ENCODE results near the gene CCDC8.
"Not testable (repeated sequence)": the region's sequence is repeated elsewhere in the genome, so short reads cannot be mapped to it uniquely, and the experiment has no call there.

The CCDC8 gene

GRCh38 chr19:46413262-46414031, at the start of gene CCDC8:
TSS of gene CCDC8 (minus strand) at chr19:46413564. CDS start at chr19:46412810, 754 bp downstream.
- peak; percentile 91 for DNase-seq

- DNase-seq = no peak
Measured at GRCh38 chr19:46461537-46461936, 48.2 kb upstream of the CCDC8 start.

- no peak for DNase-seq
Measured at GRCh38 chr19:46460981-46461380, 47.6 kb upstream of the CCDC8 start.

- no peak for DNase-seq
Measured at GRCh38 chr19:46460055-46460454, 46.7 kb upstream of the CCDC8 start.

GRCh38 chr19:46456930-46457329, 43.6 kb upstream of the CCDC8 start:
- DNase-seq = no peak

GRCh38 chr19:46454244-46454643, 40.9 kb upstream of the CCDC8 start:
- no peak for DNase-seq

- no peak for DNase-seq
Measured at GRCh38 chr19:46453661-46454060, 40.3 kb upstream of the CCDC8 start.

- no peak for DNase-seq
Measured at GRCh38 chr19:46452186-46452585, 38.8 kb upstream of the CCDC8 start.

- no peak for DNase-seq
Measured at GRCh38 chr19:46451352-46451751, 38.0 kb upstream of the CCDC8 start.

GRCh38 chr19:46450737-46451136, 37.4 kb upstream of the CCDC8 start:
- no peak for DNase-seq

GRCh38 chr19:46449228-46449627, 35.9 kb upstream of the CCDC8 start:
- no peak for DNase-seq

GRCh38 chr19:46448601-46449000, 35.2 kb upstream of the CCDC8 start:
- DNase-seq = no peak

- DNase-seq = no peak
Measured at GRCh38 chr19:46447824-46448223, 34.5 kb upstream of the CCDC8 start.

- DNase-seq = no peak
Measured at GRCh38 chr19:46447006-46447405, 33.6 kb upstream of the CCDC8 start.

GRCh38 chr19:46446021-46446420, 32.7 kb upstream of the CCDC8 start:
- DNase-seq = no peak

GRCh38 chr19:46442808-46443450, 29.6 kb upstream of the CCDC8 start:
- DNase-seq = no peak

GRCh38 chr19:46441866-46442265, 28.5 kb upstream of the CCDC8 start:
- DNase-seq = no peak

- DNase-seq = not testable (repeated sequence)
Measured at GRCh38 chr19:46435689-46436088, 22.3 kb upstream of the CCDC8 start.

GRCh38 chr19:46435009-46435408, 21.6 kb upstream of the CCDC8 start:
- no peak for DNase-seq

GRCh38 chr19:46433470-46433869, 20.1 kb upstream of the CCDC8 start:
- not testable (repeated sequence) for DNase-seq

- DNase-seq = no peak
Measured at GRCh38 chr19:46431824-46432223, 18.5 kb upstream of the CCDC8 start.

GRCh38 chr19:46429999-46430398, 16.6 kb upstream of the CCDC8 start:
- peak; percentile 33 for DNase-seq

- peak; percentile 33 for DNase-seq
Measured at GRCh38 chr19:46428239-46429135, 15.1 kb upstream of the CCDC8 start, which contains the start of gene PNMA8C. TSS of gene PNMA8C (minus strand) at chr19:46428936. CDS start at chr19:46428359, 577 bp downstream.
